ENCODE results near the gene EPHA1.
"Not testable (repeated sequence)": the region's sequence is repeated elsewhere in the genome, so short reads cannot be mapped to it uniquely, and the experiment has no call there.

Gene EPHA1

GRCh38 chr7:143431109-143431508, 22.5 kb upstream of the EPHA1 start:
- no peak for DNase-seq (ENCODE audit: low spot score)

GRCh38 chr7:143429770-143430698, 21.4 kb upstream of the EPHA1 start:
- DNase-seq (ENCODE audit: low spot score) = no peak

- no peak for DNase-seq (ENCODE audit: low spot score)
These were observed 18.0 kb upstream of the EPHA1 start for GRCh38 chr7:143426479-143427142.

DNA sequence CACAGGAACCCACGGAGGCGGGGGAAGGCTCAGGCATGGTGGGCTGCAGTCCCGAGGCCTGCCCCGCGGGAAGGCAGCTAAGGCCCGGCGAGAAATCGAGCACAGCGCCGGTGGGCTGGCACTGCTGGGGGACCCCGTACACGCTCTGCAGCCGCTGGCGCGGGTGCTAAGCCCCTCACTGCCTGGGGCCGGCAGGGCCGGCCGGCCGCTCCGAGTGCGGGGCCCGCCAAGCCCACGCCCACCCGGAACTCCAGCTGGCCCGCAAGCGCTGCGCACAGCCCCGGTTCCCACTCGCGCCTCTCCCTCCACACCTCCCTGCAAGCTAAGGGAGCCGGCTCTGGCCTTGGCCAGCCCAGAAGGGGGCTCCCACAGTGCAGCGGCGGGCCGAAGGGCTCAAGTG, 15.8 kb upstream of the EPHA1 start:
- DNase-seq (ENCODE audit: low spot score) = not testable (repeated sequence)

DNA sequence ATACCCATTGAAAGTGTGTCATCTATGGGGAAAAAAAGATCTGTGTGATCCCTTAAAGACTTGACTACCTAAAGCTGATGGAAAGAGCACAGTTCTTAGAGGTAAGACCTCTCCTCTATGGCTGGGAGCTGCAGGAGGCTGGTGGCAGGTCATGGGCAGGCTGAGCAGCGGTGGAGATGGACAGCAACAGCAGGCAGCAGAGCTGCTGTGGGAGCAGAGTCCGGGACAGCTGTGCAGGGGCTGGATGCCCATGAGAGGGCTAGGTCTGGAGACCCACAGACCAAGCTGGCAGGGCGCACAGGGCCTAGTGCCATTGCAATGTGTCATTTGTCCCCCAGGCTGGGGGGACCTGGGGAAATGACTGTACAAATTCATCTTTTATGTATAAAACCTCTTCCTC, 13.4 kb upstream of the EPHA1 start:
- DNase-seq (ENCODE audit: low spot score) = no peak

DNA sequence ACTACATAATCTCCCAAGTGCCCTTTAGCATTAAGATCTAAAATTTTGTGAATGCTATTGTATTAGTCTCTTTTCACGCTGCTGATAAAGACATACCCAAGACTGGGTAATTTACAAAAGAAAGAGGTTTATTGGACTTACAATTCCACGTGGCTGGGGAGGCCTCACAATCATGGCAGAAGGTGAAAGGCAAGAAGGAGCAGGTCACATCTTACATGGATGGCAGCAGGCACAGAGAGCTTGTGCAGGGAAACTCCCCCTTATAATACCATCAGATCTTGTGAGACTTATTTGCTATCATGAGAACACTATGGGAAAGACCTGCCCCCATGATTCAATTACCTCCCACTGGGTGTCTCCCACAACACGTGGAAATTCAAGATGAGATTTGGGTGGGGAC, 12.0 kb upstream of the EPHA1 start:
- DNase-seq (ENCODE audit: low spot score) = not testable (repeated sequence)

GRCh38 chr7:143419880-143420279, 11.2 kb upstream of the EPHA1 start:
- no peak for DNase-seq (ENCODE audit: low spot score)

GRCh38 chr7:143418681-143419458, 10.2 kb upstream of the EPHA1 start:
- DNase-seq (ENCODE audit: low spot score) = no peak

DNA sequence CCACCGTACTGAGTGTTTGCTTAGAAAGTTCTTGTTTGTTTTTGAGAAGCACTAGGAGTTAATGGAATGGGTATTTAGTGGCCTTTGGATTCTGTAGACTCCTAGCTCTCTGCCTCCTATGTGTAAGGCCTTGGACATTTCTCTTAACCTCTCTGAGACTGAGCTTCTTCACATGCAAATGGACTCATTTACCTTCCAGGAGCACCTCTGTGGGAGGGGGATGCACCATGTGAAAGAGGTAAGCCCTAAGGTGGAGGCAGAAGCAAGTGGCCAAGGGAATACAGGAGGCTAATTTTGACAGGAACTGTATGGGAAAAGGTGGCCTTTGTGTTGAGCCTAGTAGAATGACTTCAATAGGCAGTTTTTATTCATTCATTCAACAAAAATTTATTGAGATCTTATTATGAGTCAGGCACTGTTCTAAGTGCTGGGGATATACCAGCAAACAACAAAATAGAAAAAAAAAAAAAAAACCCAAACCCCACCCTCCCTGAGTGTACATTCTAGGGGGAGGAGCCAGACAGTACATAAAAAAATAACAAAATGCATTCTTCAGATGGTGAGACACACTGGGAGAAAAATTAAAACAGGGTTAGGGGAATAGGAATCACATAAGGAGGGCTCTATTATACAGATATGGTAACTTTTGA, 9.2 kb upstream of the EPHA1 start:
- no peak for DNase-seq (ENCODE audit: low spot score)

DNA sequence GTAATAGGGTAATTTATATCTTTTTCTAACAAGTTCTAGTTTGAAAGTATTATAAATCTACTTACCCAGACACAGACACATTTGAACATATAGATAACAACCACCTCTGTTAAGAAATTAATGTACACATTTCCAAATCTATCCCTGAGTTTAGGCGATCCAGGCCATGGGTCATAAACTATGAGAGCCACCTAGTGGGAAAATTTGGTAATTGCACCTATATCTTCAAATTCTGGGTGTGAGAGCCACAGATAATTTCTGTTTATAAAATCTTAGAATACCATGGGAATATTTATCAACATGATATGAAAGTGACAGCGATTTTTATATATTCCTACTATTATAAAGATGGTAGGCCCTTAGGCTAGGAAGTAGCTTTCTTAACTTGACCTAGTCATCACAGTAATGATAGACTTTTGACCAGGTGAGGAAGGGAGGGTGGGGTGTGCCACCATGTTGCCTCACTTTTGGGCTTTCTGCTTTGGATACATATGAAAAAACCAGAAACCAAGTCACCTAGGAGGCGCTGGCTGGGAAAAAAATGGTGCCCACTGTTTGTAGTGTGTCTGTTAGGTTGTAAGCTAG, 8.0 kb upstream of the EPHA1 start:
- peak; percentile 73 for DNase-seq (ENCODE audit: low spot score)

DNA sequence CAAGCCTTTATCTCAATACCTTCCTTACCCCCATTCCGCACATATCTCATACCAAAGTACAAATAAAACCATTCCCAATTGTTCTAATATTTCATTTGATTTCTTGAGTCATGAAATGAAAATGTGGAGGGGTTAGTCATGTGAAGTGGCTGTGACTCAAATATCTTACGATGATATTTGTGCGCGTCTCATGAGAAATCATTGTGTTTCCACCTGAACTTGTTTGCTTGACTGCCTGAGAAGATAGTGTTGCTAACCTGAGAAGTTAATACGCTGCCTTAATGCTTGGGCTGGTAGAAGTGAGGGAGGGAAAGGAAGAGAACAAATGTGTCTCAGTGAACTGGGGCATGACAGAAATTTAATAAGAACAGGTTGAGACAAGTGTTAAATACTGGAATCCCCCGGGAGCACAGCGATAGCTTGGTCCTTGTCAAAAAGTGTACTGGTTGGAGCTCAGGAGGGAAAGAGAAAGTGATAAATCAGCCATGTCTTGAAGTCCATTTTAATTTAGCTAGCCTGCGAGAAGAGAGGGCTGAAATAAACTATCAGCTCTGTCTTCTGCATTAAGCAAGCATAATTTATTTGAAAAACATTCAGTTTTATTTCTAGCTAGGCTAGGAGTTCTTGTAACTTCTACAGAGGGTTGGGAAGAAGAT, 7.2 kb upstream of the EPHA1 start:
- DNase-seq (ENCODE audit: low spot score) = no peak

- DNase-seq (ENCODE audit: low spot score) = not testable (repeated sequence)
These were observed 6.6 kb upstream of the EPHA1 start for GRCh38 chr7:143415209-143415608.

DNA sequence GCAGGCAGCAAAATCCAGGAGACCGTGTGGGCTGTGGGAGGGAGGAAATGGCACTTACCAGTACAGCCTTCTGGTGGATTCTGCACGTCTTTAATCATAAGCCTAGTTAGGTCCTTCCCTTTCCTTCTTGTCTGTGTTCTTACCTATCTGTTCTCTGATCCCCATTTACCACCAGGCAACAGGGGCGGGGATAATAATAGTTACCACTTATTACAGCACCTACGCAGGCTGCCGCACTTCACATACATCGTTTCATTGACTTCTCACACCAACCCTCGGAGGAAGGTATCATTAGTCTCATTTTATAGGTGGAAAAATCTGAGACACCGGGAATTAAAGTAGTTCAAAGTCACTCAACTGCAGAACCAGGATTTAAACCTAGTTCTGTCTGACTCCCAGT, 4.5 kb upstream of the EPHA1 start:
- DNase-seq (ENCODE audit: low spot score) = no peak

GRCh38 chr7:143411976-143412708, 3.5 kb upstream of the EPHA1 start:
- peak; percentile 1 for DNase-seq (ENCODE audit: low spot score)

DNA sequence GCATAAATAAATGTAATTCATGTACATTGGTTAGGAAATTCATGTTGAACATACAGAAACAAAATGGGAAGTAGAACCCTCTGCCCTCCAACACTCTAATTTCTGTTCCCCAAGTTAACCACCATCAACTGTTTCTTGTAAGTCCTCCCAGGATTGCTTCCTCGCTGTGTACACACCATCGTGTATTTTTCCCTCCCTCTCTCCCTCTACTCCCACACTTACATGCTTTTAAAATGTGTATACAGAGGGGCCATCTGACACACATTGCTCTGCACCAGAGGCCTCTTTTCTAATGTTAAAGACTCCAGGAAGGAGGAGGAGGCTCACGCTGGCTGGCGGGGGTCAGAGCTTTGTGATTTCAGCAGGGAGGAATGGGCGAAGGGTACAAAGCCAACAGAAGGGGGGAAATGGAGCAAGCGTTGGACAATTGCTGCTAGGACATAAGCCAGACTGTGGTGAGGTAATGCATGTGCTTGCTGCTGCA, 1.9 kb upstream of the EPHA1 start:
- DNase-seq (ENCODE audit: low spot score) = no peak

- DNase-seq (ENCODE audit: low spot score) = no peak
These were observed 387 bp downstream of the EPHA1 start for GRCh38 chr7:143408252-143408685.

GRCh38 chr7:143407287-143408251, 1.1 kb downstream of the EPHA1 start:
- DNase-seq (ENCODE audit: low spot score) = no peak

DNA sequence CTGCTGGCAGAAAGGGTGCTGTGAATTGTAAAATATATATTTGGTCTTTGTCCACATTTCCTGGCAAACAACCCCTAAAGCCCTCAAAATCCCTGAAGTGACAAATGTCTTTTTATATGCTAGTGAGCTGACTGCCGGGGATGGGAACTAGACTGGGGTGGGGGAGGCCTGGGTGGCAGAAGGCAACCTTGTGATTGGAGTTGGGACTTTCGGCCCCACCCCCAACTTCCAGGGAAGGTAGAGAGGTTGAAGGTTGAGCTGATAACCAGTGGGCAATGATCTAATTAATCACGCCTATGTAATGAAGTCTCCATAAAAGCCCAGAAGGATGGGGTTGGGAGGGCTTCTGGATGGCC, 2.7 kb downstream of the EPHA1 start:
- no peak for DNase-seq (ENCODE audit: low spot score)

All from AG08396 (cell line).